CD4-positive, alpha-beta T cell treated with Interleukin-12 subunit alpha and Interleukin-12 subunit beta, for 1 hour (primary cell): Measurements from ENCODE around the gene RNF183.
"Not testable (repeated sequence)": the region's sequence is repeated elsewhere in the genome, so short reads cannot be mapped to it uniquely, and the experiment has no call there.

ENCODE experiments used
- DNase-seq: peaks from one replicate; pipeline ENCODE4 v3.0.0-alpha.2; 2020

Gene RNF183

DNA sequence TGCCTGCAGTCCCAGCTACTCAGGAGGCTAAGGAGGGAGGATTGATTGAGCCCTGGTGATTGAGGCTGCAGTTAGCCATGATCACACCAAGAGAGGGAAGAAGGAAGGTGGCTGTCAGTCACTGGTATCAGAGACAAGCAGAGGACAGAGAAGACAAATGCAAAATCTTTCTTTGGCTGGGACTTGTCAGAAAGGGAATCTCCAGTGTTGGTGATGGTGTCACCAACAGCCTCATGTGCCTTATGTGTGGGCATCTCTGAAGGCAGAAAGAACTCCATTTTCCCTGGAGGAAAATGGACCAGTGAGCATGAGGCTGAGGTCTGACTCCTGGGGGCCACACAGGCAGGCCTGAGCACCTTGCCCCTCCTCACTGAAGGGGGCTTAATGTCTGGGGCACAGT lies 12.1 kb upstream of the RNF183 start:
- DNase-seq = no peak

DNA sequence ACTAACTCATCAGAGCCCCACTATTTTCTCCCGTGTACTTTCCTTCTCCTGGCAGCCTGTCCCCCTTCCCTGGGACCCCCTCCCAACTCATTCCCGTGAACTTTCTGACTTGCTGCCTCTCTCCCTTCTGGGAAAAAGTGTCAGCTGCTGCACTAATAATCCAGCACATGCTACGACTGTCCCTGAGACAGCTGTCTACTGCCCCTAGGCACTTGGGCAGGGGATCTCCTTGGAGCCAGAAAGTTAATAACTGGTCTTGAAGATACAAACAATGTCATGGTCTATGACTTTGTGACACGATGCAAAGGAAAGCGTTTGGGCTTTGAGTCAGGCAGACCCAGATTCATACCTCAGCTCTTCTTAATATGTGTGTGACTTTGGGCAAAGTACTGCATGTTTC lies 10.1 kb upstream of the RNF183 start:
- no peak for DNase-seq

DNA sequence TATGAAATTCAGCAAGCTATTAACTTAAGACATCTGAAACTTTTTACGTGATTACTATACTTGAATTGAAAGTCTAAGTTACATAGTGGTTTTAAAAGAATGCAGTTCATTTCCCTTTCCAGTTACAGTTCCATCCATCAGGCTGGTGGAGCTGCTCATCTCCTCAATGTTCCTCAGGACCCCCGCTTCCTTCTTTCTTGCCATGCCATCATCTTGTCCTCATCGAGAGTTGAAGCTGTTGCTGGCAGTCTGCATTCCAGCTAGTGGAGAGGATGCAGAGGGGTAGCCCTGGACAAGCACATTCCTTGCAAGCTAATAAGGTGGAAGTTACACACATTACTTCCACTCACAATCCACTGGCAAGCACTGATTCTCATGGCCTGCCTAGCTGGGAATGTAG lies 8.8 kb upstream of the RNF183 start:
- DNase-seq = no peak

DNA sequence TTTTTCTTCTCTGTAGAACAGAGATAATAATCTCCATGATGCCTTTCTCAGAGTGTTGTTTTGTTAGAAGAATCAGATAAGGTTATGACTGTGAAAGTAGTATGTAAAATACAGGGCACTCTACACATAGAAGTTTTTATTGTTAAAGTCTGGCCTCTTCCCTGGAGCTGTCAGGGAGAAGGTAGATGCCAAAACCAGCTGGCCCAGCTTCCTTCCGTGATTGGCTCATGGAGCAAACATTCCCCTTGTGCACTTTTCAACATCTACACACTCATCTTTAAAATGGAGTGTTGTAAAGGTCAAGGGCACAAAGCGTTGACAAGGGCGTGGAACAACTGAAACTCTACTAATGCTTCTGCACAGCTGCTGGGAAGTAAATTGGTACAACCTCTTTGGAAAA lies 7.4 kb upstream of the RNF183 start:
- no peak for DNase-seq

DNA sequence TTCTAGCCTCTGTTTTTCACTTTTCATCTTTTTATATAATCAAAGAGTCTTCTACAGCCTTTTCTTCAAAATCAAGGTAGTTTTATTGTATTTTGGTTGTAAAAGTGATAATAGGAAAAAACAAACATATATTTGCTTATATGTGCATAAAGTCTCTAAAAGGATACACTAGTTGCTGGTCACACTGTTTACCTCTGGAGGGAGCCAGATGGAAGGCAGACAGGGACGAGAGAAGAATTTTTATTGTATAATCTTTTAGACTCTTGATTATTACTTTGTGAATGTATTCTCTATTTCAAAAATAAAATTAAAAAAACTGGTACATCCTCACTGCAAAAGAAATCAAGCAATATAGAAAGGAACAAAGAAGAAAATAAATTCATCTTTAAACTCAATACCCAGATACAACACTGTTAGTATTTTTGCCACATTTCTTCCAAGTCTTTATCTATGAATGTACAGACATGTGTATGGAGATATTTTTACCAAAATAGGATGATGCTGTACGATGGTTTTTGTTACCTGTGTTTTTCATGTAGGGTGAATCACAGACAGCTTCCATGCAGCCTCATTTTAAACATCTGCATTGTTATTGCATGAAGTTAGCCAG lies 6.1 kb upstream of the RNF183 start:
- peak; percentile 51 for DNase-seq

DNA sequence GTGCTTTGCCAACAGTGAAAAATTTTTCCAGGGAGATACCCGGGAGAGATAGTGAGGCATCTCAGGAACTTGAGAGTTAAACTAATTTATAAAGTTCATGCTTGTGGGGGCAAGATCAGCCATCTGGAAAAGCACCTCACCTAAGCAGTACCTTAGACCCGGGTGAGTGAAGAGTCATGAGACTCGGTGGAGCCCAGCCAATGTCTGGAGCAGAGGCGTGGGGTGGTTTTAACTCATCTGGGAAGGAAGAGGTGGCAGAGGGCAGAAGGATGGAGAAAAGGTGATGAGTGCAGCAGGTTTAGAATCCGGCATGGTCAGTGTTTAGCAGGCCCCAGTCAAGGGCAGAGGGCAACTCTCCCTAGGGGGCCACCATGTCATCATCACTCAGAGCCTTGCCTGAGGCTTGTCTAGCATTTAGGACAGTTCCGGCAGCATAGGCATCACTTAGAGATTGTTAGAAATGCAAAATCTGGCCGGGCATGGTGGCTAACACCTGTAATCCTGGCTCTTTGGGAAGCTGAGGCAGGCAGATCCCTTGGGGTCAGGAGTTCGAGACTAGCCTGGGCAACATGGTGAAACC lies 4.3 kb upstream of the RNF183 start:
- no peak for DNase-seq

DNA sequence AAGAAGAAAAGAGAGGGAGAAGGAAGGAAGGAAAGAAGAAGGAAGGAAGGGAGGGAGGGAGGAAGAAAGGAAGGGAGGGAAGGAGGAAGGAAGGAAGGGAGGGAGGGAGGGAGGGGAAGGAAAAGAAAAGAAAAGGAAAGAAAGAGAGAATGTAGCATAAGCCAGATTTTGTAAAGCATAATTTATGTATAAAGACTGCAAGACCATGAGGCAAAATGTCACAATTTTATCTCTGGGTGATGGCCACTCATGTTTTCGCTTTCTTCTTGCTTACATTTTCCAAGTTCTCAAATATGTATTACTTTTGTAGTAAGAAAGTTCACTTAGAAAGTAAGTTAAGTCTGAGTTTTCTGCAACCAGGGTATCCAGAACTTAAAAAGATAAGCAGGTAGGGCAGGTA lies 3.4 kb upstream of the RNF183 start:
- DNase-seq = no peak

DNA sequence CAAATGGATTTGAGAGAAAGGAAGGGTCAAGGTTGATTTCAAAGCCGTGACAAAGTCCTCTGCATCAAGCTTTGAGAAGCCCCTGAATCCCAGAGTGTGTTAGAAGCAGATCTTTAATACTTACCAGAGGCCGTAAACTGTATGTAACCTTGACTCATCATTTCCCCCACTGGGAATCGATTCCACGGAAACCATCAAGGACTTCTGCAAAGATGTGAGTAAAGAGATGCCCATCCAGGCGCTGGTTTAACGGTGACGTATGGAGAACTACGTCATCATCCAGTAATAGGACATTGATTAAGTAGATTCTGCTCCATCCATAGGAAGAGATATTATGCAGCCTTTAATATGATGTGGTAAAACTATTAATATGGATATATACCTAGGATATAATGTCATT lies 1.6 kb downstream of the RNF183 start:
- no peak for DNase-seq

DNA sequence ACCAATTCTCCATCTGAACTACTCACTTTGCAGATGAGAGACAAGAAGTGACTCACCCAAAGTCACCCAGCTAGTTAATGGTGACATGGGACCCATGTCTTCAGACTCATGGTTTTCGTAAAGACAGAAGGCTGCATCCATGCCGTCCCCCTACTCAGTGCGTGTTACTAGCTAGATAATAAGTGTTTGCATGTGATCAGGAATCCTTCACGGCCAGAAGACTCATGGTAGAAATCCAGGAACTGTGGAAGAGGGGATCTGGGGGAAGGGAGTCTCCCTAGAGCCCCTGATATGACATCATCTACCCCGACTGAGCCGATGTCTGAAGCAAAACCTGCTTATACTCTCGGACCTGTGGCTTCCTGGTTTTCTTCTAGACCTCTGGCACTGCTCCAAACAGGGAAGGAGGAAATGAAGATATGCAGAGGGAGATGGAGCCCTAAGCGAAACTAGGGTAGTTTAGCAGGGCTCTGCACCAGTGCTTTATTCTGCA lies 3.3 kb downstream of the RNF183 start:
- DNase-seq = no peak

DNA sequence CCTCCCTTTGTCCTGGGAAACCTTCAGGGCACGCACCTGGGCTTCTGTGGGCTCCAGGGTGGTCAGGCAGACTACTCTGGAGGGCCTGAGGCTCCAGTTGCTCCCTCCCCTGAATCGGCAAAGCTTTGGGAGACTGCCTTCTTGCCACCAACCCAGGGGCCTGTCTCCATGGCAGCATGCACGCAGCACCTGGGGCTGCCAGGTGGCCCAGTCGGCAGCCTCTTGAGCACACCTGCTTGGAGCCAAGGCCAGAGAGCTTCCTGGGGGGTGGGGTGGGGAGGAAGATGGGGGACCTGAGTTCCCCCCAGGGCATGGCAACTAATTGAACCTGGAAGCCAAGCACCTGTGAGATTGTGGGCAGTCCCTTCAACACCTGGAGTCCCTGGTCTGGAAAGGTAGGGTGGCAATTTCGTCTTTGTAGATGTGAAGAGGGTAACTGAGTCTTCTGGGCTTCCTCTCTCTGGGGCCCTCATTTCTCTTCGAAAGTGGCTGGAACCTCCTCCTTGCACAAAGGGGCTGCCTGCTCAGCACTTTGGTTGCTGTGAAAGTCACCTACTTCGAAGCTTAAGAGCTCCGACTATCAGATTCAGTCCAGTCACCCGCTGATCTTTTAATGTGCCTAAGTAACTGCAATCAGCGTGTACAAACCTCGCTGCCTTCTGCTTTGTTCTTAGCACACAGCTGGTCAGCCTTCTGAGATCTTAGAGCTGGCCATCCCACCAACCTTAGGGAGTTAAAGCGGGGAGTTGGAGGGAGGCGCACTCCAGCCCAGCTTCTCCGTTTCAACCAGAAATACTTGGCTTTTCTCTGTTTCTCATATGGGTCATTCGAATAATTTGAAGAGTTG lies 4.0 kb downstream of the RNF183 start:
- no peak for DNase-seq

DNA sequence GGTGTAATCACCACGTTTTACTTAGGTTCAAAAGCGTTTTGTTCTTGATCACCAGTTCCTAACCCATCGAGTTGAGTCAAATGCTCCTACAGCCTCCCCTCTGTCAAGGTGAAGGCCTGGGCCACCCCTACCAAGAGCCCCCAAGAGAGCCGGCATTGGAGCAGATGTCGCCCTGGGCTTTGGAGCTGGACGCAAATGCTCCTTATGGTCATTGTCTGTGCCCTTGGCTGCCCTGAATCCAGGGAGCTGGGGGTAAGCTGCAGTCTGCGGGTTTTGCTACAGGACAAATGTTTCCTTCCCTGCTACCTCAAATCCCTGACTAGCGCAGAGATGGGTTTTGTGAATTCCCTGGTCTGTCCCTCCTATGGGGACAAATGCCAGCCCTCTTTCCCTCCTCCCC lies 4.9 kb downstream of the RNF183 start:
- no peak for DNase-seq

DNA sequence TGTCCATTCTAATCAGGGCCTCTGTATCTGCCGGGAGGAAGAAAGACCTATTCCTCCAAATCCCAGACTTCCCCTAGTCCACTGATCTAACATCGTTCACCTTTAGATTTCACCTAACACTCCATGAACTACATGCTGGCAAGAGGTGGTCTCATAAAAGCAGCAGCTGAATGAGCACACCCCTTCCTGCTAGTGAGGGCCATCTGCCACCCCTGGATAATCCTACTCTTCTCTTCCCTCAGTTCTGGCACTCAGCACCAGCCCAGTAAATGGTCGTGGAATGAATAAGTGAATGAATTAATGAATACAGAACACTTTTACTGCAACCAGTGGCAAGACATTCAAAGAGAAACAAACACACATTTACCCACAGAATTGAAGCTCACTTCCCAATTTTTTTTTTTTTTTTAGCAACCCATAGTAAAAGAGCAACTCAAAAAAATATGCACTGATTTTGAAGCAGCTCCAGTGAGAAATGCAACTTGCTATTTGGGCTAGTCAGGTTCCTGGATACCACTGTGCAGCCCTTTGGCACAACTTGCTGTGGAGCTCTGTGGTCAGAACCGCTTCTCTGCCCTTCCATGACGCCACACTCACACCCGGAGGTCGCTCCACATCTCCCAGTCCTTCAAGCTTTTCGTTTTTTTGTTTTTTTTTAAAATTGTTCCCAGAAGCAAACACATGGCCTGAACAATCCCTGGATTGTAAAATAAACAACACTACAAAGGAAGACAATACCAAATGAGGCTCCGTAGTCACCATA lies 6.2 kb downstream of the RNF183 start:
- no peak for DNase-seq

DNA sequence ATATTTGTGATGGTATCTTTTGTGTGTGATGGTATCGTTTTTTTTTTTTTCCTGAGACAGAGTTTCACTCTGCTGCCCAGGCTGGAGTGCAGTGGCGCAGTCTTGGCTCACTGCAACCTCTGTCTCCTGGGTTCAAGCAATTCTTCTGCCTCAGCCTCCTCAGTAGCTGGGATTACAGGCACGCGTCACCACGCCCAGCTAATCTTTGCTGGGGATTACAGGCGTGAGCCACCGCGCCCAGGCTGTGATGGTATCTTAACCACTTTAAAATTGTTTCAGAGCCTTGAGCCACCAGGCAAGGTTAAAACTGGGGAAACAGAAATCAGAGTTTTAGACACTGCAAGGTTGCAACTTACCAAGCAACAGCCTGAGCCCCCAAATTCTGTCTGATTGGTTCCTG lies 6.9 kb downstream of the RNF183 start:
- DNase-seq = not testable (repeated sequence)

DNA sequence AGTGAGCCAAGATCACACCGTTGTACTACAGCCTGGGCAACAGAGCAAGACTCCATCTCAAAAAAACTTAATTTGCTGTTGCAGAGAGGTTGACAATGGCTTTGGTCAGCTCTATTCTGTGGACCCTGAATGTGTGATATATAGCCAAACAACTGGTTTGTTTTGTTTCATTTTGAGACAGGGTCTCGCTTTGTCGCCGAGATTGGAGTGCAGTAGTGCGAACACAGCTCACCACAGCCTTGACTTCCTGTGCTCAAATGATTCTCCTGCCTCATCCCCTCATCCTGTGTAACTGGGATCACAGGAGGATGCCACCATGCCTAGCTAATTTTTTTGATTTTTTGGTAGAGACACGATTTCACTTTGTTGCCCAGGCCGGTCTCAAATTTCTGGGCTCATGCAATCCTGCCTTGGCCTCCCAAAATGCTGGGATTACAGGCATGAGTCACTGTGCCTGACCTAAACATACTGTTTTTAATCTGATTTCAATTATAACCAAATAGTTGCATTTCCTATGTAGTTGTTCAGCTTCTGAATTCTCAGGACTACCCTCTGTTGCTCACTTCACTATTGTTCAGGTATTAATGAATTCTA lies 9.8 kb downstream of the RNF183 start:
- no peak for DNase-seq

DNA sequence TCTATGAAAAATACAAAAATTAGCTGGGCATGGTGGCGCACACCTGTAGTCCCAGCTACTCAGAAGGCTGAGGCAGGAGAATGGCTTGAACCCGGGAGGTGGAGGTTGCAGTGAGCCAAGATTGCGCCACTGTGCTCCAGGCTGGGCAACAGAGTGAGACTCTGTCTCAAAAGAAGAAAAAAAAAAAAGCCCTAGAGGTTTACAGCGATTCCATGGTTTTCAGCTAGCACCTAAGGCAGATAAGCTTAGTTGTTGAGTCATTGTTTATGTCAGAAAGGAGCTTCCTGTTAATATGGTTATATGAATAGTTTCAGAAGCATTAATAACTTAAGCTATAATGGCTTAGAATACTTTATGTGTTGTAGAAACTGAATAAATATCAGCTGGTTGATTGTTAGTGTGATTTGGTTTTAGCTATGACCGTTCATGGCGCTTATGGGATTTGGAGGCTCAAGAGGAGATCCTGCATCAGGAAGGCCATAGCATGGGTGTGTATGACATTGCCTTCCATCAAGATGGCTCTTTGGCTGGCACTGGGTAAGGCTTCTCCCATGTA lies 13.0 kb downstream of the RNF183 start:
- DNase-seq = no peak

DNA sequence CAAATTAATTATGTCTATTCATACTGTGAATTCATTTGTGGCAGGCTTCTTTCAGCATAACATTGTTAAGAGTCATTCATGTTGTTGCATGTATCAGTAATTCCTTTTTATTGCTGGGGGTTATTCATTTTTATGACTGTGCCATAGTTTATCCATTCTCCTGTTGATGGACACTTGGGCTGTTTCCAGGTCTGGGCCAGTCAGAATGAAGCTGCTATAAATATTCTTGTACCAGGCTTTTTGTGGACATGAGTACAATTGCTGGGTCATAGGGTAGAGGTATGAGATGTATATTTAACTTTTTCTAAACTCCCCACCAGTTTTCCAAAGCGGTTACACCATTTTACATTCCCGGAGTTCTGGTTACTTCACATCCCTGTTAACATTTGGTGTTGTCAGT lies 14.1 kb downstream of the RNF183 start:
- DNase-seq = no peak

DNA sequence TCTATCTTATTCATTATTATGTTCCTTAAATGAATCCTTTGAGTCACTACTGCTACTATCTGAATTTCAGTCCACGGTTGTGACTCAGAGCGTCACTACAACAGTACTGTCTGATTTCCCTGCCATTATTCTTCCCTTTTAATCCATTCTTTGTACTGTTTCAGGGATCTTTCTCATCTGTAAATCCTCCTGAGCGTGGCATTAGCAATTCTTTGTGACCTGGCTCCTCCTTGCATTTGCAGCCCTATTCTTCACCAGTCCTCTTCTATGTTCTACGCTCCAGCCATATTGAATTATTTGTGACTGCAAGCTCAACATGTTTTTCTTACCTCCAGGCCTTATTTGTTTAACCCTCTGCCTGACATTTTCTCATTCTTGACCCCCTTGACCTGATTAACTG lies 21.8 kb downstream of the RNF183 start:
- no peak for DNase-seq

DNA sequence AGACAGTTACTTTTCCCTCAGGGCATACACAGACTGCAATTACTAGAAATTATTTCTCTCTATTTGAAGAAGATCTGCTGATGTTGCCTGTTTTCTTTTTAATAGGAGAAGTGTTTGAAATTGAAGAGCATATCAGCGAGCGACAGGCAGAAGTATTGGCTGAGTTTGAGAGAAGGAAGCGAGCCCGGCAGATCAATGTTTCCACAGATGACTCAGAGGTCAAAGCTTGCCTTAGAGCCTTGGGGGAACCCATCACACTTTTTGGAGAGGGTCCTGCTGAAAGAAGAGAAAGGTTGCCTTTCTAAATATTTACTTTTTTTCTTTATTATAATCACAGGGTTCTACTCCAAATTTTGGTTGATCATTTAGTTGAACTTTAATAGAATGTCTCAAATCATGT lies 24.3 kb downstream of the RNF183 start:
- no peak for DNase-seq

DNA sequence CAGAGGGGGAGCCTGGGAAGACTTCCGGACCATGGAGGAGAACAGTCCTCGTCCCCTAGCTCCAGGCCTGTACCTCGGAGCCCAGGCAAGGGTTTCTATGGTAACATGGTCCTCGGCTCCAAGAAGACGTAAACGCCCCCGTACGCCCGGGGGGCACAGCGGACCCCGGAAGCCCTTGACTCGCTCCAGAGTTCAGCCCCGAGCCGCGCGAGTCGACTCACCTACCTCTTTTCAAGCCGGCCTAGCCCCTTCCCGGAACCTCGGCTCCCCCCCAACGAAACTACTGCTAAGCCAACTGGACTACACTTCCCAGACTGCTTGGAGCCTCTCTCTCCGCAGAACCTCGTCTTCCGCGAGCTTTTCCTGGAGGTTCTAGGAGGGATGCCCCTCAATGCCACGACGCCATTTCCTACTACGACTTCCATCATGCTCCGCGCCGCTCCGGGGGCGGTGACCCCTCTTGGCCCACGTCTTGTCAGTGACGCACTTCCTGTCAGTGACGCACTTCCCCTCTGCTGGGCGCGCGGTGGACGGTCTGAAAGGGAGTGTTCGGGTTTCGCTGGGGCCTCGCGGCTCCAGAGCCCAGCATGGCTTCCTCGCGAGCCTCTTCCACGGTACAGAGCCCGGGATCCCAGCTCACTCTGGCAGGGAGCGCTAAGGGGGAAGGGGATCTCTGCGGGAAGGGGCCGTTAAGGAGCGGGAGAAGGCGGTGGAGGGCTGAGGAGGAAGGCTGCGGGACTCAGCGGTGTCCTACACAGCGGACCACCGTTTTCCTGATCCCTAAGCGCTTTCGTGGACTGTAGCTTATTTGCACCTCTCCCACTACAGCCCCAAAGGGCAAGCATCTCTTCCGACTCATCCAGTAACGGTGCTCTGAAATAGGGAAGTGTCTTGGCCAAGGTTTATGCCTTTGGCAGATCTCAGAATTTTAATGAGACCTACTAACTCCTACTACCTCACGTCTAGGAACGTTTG lies 27.7 kb downstream of the RNF183 start, which contains the start of the genes CDC26 and PRPF4:
Gene CDC26, minus strand, starts transcription at position 416 of the 975 bp plus-strand sequence. CDS start 3,065 bp downstream, outside the sequence.
Gene PRPF4, plus strand, starts transcription at position 502 of the 975 bp plus-strand sequence. Its CDS starts 86 bp downstream, at position 588.
- peak; percentile 95 for DNase-seq

DNA sequence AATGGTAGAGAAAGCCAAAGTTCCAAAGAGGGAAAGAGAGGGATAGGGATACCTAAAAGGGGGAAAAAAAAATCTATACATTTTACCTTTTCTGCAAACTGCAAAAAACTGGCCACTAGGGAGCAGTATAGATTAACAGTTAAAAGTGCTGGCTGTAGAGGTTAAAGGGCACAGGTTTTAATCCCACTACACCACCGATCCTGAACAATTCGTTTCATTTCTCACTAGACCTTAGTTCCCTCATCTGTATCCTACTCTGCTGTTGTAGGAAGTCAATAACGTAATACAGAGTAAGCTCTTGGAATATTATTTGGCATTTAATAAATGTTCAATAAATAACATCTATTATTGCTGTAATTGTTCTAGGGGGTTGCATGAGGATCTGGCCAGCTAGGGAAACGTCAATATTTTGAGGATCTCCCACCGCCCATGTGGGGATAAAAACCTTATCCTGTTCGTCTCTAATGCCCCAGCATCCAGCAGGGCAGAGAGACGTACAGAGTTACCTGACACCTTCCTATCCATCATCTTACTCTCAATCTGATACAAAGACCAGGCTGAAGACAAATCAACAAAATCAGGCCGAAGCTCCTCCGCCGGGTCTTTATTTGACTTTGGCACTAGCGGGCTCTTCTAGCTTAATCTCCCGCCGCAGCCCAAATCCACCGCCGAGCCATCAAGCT lies 28.6 kb downstream of the RNF183 start:
- peak; percentile 73 for DNase-seq
